HUES48 (cell line): ENCODE measurements around the gene ZNF816.
"Not testable (repeated sequence)": the region's sequence is repeated elsewhere in the genome, so short reads cannot be mapped to it uniquely, and the experiment has no call there.

Experiments used
- H3K27ac ChIP-seq: one replicate; pipeline ENCODE4 v1.7.0; 2013; ENCODE audit warnings: low read depth, low read length, inconsistent platforms
- H3K27me3 ChIP-seq: 2 replicates; pipeline ENCODE4 v1.6.1; 2013; ENCODE audit warnings: mild to moderate bottlenecking, low read length; ENCODE audit not compliant: control insufficient read depth, insufficient read depth
- H3K36me3 ChIP-seq: 2 replicates; pipeline ENCODE4 v1.6.1; 2013; ENCODE audit warnings: low read length; ENCODE audit not compliant: control insufficient read depth, insufficient read depth
- H3K4me1 ChIP-seq: 2 replicates; pipeline ENCODE4 v1.6.1; 2013; ENCODE audit warnings: mild to moderate bottlenecking, low read length; ENCODE audit not compliant: control insufficient read depth, insufficient read depth
- H3K4me3 ChIP-seq: 2 replicates; pipeline ENCODE4 v1.5.1; 2013; ENCODE audit warnings: mild to moderate bottlenecking, low read depth, low read length
- H3K9ac ChIP-seq: 2 replicates; pipeline ENCODE4 v1.6.1; 2013; ENCODE audit warnings: mild to moderate bottlenecking, low read depth, low read length, moderate library complexity
- H3K9me3 ChIP-seq: 2 replicates; pipeline ENCODE4 v1.6.1; 2013; ENCODE audit warnings: low read length; ENCODE audit not compliant: control insufficient read depth, insufficient read depth

Gene ZNF816

DNA sequence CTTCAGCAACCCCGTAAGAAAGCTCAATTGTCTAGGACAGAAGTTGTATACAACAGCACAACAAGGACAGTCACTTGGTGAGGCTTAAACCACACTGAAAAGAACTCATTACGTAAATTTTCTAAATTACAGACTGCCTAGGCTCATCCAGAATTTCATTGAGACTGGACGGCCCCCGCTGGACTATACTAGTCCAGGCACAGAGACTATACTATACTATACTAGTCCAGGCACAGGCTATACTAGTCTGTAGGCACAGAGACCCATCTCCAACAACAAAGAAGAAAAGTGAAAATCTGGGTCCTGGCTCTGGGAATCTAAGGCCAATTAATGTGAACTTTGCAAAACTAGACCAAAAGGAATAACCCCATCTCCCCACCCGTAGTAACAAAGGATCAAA, 700 bp downstream of the ZNF816 start:
- H3K9ac ChIP-seq, result peak overlapping the region; percentile 73
- no peaks in the 10 kb centered on the region for H3K27me3 ChIP-seq
- peaks cover 10% of the 10 kb centered on the region; the same call in 1 of the 2 replicates for H3K4me1 ChIP-seq
- H3K4me3 ChIP-seq, result peak overlapping the region; percentile 97
- peak overlapping the region; percentile 80 for H3K27ac ChIP-seq
- peaks cover 19% of the 10 kb centered on the region; the same call in 1 of the 2 replicates for H3K36me3 ChIP-seq
- H3K9me3 ChIP-seq, result peaks cover 8% of the 10 kb centered on the region; the same call in 1 of the 2 replicates

DNA sequence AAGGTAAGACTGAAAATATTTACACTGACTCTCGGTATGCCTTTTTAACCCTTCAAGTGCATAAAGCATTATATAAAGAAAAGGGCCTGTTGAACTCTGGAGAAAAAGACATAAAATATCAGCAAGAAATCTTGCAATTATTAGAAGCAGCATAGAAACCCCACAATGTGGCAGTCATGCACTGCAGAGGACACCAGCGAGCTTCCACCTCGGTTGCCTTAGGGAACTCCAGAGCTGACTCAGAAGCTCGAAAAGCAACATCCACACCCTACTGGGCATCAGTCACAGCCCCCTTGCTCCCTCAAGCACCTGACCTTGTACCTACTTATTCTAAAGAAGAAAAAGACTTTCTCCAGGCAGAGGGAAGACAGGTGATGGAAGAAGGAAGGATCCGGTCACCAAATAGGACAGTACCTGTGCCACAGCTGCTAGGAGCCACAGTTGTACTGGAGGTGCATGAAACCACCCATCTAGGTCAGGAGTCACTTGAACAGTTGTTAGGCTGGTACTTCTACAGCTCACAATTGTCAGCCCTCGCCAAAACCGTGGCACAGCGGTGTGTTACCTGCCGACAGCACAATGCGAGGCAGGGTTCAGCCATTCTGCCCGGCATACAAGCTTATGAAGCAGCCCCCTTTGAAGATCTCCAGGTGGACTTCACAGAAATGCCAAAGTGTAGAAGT, 2.9 kb downstream of the ZNF816 start:
- Histone ChIP-seq H3K9ac (no peak overlapping the region), H3K9me3 (peaks cover 10% of the 10 kb centered on the region; the same call in 1 of the 2 replicates), H3K36me3 (peaks cover 41% of the 10 kb centered on the region), H3K4me3 (no peak overlapping the region), H3K4me1 (peaks cover 10% of the 10 kb centered on the region; the same call in 1 of the 2 replicates), H3K27me3 (no peaks in the 10 kb centered on the region), H3K27ac (no peak overlapping the region)

DNA sequence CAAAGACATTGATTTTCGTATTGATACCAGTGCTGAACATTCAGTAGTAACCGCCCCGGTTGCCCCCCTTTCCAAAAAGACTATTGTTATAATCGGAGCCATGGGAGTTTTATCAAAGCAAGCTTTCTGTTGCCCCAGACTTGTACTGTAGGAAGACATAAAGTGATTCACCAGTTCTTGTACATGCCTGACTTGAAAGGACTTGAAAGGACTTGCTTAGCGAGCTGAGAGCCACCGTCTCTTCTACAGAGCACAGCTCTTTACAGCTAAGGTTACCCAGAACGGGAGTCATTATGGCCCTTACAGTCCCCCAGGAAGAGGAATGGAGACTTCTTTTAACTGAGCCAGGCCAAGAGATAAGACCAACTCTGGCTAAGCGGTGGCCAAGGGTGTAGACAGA, 5.1 kb downstream of the ZNF816 start:
- no peak overlapping the region for H3K27ac ChIP-seq
- no peak overlapping the region for H3K9ac ChIP-seq
- peaks cover 59% of the 10 kb centered on the region for H3K36me3 ChIP-seq
- peaks cover 5% of the 10 kb centered on the region; the same call in 1 of the 2 replicates for H3K4me1 ChIP-seq
- no peak overlapping the region for H3K4me3 ChIP-seq
- H3K9me3 ChIP-seq, result peaks cover 14% of the 10 kb centered on the region
- no peaks in the 10 kb centered on the region for H3K27me3 ChIP-seq

DNA sequence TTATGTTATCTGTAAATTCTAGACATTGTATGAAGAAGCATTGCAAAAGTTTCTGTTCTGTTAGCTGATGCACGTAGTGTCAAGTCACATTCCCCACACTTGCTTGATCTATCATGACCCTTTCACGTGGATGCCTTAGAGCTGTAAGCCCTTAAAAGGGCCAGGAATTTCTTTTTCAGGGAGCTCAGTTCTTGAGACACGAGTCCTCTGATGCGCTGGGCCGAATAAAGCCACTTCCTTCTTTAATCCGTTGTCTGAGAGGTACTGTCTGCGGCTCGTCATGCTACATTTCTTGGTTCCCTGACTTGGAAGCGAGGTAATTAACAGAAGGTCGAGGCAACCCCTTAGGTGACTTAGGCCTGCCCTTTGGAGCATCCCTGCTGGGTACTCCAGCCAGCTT, 5.8 kb downstream of the ZNF816 start:
- Histone ChIP-seq H3K27ac (no peak overlapping the region), H3K27me3 (no peaks in the 10 kb centered on the region), H3K36me3 (peaks cover 66% of the 10 kb centered on the region), H3K9ac (no peak overlapping the region), H3K9me3 (peaks cover 20% of the 10 kb centered on the region), H3K4me3 (no peak overlapping the region), H3K4me1 (peaks cover 4% of the 10 kb centered on the region; the same call in 1 of the 2 replicates)

- Histone ChIP-seq H3K27ac (no peak overlapping the region), H3K9ac (no peak overlapping the region), H3K36me3 (peaks cover 51% of the 10 kb centered on the region), H3K4me1 (peaks cover 10% of the 10 kb centered on the region), H3K27me3 (no peaks in the 10 kb centered on the region), H3K4me3 (no peak overlapping the region), H3K9me3 (peaks cover 48% of the 10 kb centered on the region)
Measured at GRCh38 chr19:52949422-52949821, 13.3 kb downstream of the ZNF816 start.

DNA sequence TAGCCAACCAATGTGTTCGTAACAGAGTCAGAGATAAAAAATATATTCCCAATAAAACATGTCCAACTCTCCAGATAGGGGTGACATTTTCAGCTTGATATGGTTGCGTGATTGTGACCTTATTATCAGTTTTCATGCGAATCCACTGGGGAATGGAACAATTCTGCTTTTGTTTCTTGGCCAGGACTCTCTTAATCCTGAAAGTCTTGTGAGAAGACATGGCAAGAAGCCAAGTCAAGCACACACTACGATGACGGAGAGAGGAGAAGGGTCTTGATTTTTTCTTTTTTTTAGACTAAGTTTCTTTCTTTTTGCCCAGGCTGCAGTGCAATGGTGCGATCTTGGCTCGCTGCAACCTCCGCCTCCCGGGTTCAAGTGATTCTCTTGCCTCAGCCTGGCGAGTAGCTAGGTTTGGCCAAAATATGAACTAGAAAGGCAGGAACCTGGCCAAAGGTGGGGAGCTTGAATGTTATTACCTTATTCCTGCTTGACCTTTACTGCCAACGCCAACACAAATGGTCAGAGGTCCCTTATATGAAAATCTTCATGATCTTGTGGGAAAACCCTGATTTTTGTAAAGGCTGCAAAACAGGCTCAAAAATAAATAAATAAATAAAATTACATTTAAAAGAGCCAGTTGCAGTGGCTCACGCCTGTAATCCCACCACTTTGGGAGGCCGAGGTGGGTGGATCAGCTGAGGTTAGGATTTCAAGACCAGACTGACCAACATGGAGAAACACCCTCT, 14.5 kb downstream of the ZNF816 start:
- H3K4me1 ChIP-seq, result peaks cover 20% of the 10 kb centered on the region
- H3K36me3 ChIP-seq, result peaks cover 42% of the 10 kb centered on the region
- no peak overlapping the region for H3K4me3 ChIP-seq
- H3K9ac ChIP-seq, result no peak overlapping the region
- H3K27me3 ChIP-seq, result no peaks in the 10 kb centered on the region
- H3K9me3 ChIP-seq, result peaks cover 48% of the 10 kb centered on the region
- no peak overlapping the region for H3K27ac ChIP-seq

GRCh38 chr19:52946322-52947310, 16.1 kb downstream of the ZNF816 start:
- peaks cover 20% of the 10 kb centered on the region for H3K4me1 ChIP-seq
- no peak overlapping the region for H3K27ac ChIP-seq
- peak overlapping the region; percentile 57 for H3K4me3 ChIP-seq
- peaks cover 27% of the 10 kb centered on the region for H3K36me3 ChIP-seq
- H3K27me3 ChIP-seq, result no peaks in the 10 kb centered on the region
- H3K9me3 ChIP-seq, result peaks cover 35% of the 10 kb centered on the region
- no peak overlapping the region for H3K9ac ChIP-seq

GRCh38 chr19:52945652-52946321, 16.9 kb downstream of the ZNF816 start:
- Histone ChIP-seq H3K4me3 (peak overlapping the region; percentile 57), H3K27ac (peak overlapping the region; percentile 82), H3K9me3 (peaks cover 27% of the 10 kb centered on the region), H3K4me1 (peaks cover 20% of the 10 kb centered on the region), H3K36me3 (peaks cover 18% of the 10 kb centered on the region), H3K9ac (no peak overlapping the region), H3K27me3 (no peaks in the 10 kb centered on the region)

DNA sequence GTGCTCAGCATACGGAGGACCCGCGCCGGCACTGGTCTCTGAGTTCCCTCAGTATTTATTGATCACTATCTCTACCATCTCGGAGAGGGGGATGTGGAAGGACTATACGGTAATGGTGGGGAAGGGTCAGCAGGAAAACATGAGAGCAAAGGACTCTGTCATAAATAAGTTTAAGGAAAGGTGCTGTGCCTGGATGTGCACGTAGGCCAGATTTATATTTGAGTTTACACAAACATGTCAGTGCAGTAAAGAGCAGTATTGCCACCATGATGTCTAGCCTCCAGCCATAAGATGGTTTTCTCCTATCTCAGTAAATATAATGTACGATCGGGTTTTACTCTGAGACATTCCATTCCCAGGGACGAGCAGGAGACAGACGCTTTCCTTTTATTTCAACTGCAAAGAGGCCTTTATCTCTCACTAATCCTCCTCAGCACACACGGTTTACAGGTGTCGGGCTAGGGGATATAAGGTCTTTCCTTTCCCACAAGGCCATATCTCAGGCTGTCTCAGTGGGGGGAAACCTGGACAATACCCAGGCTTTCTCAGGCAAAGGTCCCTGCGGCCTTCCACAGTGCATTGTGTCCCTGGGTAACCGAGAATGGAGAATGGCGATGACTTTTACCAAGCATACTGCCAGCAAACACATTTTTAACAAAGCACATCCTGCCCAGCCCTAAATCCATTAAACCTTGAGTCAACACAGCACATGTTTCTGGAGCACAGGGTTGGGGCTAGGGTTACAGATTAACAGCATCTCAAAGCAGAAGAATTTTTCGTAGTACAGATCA, 17.8 kb downstream of the ZNF816 start:
- H3K36me3 ChIP-seq, H3K4me3 ChIP-seq, H3K9ac ChIP-seq, H3K27me3 ChIP-seq: not testable (repeated sequence)
- peaks cover 20% of the 10 kb centered on the region for H3K4me1 ChIP-seq
- H3K9me3 ChIP-seq, result peaks cover 18% of the 10 kb centered on the region
- peak overlapping the region; percentile 82 for H3K27ac ChIP-seq
